CD4-positive, alpha-beta T cell (primary cell): Measurements from ENCODE around the gene IZUMO2. TPM values are rescaled to one million over a fixed set of nuclear protein-coding genes. Genes with fewer than 3 reads are reported as not detected.
A peak's percentile ranks its signal among the peaks of the same experiment; 100 is the strongest.
"Not testable (repeated sequence)": the region's sequence is repeated elsewhere in the genome, so short reads cannot be mapped to it uniquely, and the experiment has no call there.

Source experiments
- ATAC-seq: fragments of 200-7000 bp; cut with Tn5 transposase; one replicate; pipeline ENCODE4 v1.10.0; 2022; ENCODE audit warnings: mild to moderate bottlenecking; ENCODE audit not compliant: poor library complexity
- CTCF ChIA-PET: fragments of 350-600 bp; sonication (Branson Sonifier 250); formaldehyde crosslinking; loops from one replicate; lab custom pipeline; 2021; ENCODE audit warnings: antibody characterized with exemption, inconsistent platforms; lab: Charles Lee
- POLR2A ChIA-PET: fragments of 350-600 bp; sonication (Branson Sonifier 250); formaldehyde crosslinking; loops from one replicate; lab custom pipeline; 2021; ENCODE audit warnings: antibody characterized with exemption, inconsistent platforms; lab: Charles Lee
- DNase-seq, 14 experiments: peaks; one replicate each; pipeline ENCODE4 v3.0.0-alpha.2; 2013 to 2020; ENCODE audit warnings: mixed read lengths in 2 of 14
- H3K27ac ChIP-seq, 2 donors: one replicate each; pipeline versions ENCODE4 v1.5.1 to v1.7.0; 2013; ENCODE audit warnings: low read length in 2 of 2, low read depth in 1 of 2, mild to moderate bottlenecking in 1 of 2
- H3K27me3 ChIP-seq, 2 experiments: 1 replicate in 1 of 2; 2 replicates in 1 of 2; pipeline versions ENCODE4 v1.6.1 to v1.7.0; 2013; ENCODE audit warnings: low read length in 2 of 2, control low read depth in 1 of 2, mild to moderate bottlenecking in 1 of 2, moderate library complexity in 1 of 2; ENCODE audit not compliant: insufficient read depth in 2 of 2, control insufficient read depth in 1 of 2
- H3K36me3 ChIP-seq: one replicate; pipeline ENCODE4 v1.6.1; 2013; ENCODE audit warnings: low read length, control low read depth; ENCODE audit not compliant: insufficient read depth
- H3K4me1 ChIP-seq: one replicate; pipeline ENCODE4 v1.6.1; 2013; ENCODE audit warnings: low read length, control low read depth; ENCODE audit not compliant: insufficient read depth
- H3K4me3 ChIP-seq: one replicate; pipeline ENCODE4 v1.5.1; 2013; ENCODE audit warnings: mild to moderate bottlenecking, low read length, moderate library complexity
- H3K9me3 ChIP-seq, 2 experiments: 1 replicate in 1 of 2; 2 replicates in 1 of 2; pipeline versions ENCODE4 v1.6.1 to v1.7.0; 2013; ENCODE audit warnings: low read length in 2 of 2, mild to moderate bottlenecking in 2 of 2, control low read depth in 1 of 2, moderate library complexity in 1 of 2; ENCODE audit not compliant: control insufficient read depth in 1 of 2, insufficient read depth in 1 of 2
- H3K27ac Mint-ChIP-seq: one replicate; pipeline ENCODE4 v1.8.0; 2020; ENCODE audit warnings: mixed read lengths
- H3K27me3 Mint-ChIP-seq: one replicate; pipeline ENCODE4 v1.8.0; 2021; ENCODE audit warnings: mixed read lengths
- H3K36me3 Mint-ChIP-seq: one replicate; pipeline ENCODE4 v1.8.0; 2021; ENCODE audit warnings: low read depth, mixed read lengths
- H3K4me1 Mint-ChIP-seq: one replicate; pipeline ENCODE4 v1.8.0; 2021; ENCODE audit warnings: low read depth, mixed read lengths
- H3K4me3 Mint-ChIP-seq: one replicate; pipeline ENCODE4 v1.8.0; 2020; ENCODE audit warnings: mild to moderate bottlenecking, mixed read lengths
- H3K9me3 Mint-ChIP-seq: one replicate; pipeline ENCODE4 v1.8.0; 2020; ENCODE audit warnings: mixed read lengths
- intact Hi-C, 2 experiments: fragments of 100-400 bp; cut with DNase I in 1 of 2; cut with micrococcal nuclease in 1 of 2; formaldehyde crosslinking; loops; one replicate each; pipeline versions ENCODE4 v1.15.1 to v1.9.0; 2023 to 2025; cut with DNase I, micrococcal nuclease
- total RNA-seq, 174 experiments: library from RNA in 2 of 174; stranded (reverse) in 2 of 174; gene quantifications; one replicate each; pipeline ENCODE4 v1.2.3 and lab custom pipeline; 2021 to 2026

The IZUMO2 gene
- total RNA-seq, 2 experiments from 2014 or later, result not detected

DNA sequence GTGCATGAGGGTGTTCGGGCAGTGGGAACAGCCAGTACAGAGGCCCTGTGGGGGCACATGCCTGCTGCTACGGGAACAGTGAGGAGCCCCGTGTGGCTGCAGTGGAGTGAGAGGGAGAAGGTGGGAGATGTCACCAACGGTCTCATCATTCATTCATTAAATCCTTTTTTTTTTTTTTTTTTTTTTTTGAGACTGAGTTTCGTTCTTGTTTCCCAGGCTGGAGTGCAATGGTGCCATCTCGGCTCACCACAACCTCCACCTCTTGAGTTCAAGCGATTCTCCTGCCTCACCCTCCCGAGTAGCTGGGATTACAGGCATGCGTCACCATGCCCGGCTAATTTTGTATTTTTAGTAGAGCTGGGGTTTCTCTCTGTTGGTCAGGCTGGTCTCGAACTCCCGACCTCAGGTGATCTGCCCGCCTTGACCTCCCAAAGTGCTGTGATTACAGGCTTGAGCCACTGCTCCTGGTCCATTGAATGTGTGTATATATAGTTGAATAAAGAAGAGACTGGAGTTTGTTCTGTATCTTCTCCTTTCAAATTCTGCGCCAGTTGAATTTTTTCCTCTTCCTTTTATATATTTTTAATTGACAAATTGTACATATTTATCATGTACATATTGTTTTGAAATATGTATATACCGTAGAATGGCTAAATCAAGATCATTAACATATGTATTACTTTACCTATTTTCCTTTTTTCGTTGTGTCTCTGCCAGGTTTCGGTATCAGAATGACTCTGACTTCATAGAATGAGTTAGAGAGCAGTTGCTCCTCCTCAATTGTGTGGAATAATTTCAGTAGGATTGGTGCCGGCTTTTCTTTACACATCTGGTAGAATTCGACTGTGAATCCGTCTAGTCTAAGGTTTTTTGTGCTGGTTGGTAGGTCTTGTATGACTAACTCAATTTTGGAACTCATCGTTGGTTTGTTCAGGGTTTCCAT, 28.0 kb downstream of the IZUMO2 start:
- H3K36me3 ChIP-seq, H3K4me1 Mint-ChIP-seq, ATAC-seq, H3K27ac Mint-ChIP-seq, intact Hi-C loops, H3K27me3 Mint-ChIP-seq, H3K4me1 ChIP-seq, H3K4me3 ChIP-seq, H3K4me3 Mint-ChIP-seq, H3K36me3 Mint-ChIP-seq, H3K27ac ChIP-seq, H3K9me3 Mint-ChIP-seq, H3K9me3 ChIP-seq: not testable (repeated sequence)
- peak in 1 of 14 experiments; percentile 20 for DNase-seq
- H3K27me3 ChIP-seq, result peaks cover 13 to 17% of the 10 kb centered on the region in 2 experiments
- ChIA-PET POLR2A (interaction anchor here (1.1 kb wide), 1 partner anchor 13 kb away, joined by 3 read pairs; no protein-coding TSS in a partner anchor), CTCF (interaction anchor here (0.8 to 1.4 kb wide), 2 partner anchors 13 to 110 kb away, joined by 4 read pairs; partner anchors contain the start of gene VRK3)

DNA sequence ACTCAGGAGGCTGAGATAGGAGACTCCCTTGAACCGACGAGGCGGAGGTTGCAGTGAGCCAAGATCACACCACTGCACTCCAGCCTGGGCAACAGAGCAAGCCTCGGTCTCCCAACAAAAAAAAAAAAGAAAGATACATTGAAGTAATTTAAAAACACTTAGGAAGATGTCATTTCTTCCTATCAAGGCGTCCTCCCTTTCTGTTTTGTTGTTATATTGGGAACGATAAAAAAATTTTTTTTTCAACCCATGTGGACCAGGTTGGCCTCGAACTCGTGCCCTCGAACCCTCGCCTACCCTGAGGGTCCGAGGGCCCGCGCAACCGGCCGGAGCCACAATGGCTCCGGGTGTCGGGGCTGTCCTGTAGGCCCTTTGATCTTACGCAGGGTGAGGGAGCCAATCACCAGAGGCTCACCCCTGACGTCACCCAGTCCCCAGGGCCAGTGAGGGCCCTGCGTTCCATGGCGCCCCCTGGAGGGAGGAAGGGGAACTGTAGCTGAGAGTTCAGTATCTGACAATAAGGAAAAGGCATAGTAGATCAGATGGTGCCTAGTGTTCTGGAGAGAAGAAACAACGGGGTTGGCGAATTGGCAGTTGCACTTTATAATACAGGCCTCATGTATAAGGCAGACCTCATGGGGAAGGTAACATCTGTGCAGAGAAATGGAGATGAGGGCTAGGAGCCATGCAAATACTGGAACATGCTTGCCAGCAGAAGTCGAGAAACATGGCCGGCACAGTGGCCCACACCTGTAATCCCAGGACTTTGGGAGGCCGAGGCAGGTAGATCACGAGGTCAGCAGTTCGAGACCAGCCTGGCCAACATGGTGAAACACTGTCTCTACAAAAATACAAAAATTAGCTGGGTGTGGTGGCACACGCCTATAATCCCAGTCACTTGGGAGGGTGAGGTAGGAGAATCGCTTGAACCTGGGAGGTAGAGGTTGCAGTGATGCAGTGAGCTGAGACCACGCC, 29.3 kb downstream of the IZUMO2 start:
- H3K36me3 ChIP-seq, H3K4me1 Mint-ChIP-seq, H3K4me1 ChIP-seq, H3K36me3 Mint-ChIP-seq, H3K27ac Mint-ChIP-seq, H3K27me3 Mint-ChIP-seq, H3K9me3 ChIP-seq, H3K4me3 ChIP-seq, H3K9me3 Mint-ChIP-seq, POLR2A ChIA-PET, DNase-seq, H3K4me3 Mint-ChIP-seq, H3K27ac ChIP-seq, CTCF ChIA-PET, intact Hi-C loops, ATAC-seq: not testable (repeated sequence)
- H3K27me3 ChIP-seq, result peaks cover 13 to 17% of the 10 kb centered on the region in 2 experiments

DNA sequence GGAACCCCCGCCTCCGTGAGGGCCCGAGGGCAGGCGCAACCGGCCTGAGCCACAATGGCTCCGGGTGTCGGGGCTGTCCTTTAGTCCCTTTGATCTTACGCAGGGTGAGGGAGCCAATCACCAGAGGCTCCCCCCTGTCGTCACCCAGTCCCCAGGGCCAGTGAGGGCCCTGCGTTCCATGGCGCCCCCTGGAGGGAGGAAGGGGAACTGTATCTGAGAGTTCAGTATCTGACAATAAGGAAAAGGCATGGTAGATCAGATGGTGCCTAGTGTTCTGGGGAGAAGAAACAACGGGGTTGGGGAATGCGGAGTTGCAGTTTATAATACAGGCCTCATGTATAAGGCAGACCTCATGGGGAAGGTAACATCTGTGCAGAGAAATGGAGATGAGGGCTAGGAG, 59.1 kb downstream of the IZUMO2 start:
- H3K4me3 ChIP-seq, H3K4me3 Mint-ChIP-seq, H3K27me3 Mint-ChIP-seq, intact Hi-C loops, H3K9me3 ChIP-seq, CTCF ChIA-PET, H3K36me3 ChIP-seq, DNase-seq, H3K9me3 Mint-ChIP-seq, H3K27ac ChIP-seq, H3K4me1 ChIP-seq, POLR2A ChIA-PET, ATAC-seq, H3K27me3 ChIP-seq, H3K27ac Mint-ChIP-seq, H3K4me1 Mint-ChIP-seq, H3K36me3 Mint-ChIP-seq: not testable (repeated sequence)

DNA sequence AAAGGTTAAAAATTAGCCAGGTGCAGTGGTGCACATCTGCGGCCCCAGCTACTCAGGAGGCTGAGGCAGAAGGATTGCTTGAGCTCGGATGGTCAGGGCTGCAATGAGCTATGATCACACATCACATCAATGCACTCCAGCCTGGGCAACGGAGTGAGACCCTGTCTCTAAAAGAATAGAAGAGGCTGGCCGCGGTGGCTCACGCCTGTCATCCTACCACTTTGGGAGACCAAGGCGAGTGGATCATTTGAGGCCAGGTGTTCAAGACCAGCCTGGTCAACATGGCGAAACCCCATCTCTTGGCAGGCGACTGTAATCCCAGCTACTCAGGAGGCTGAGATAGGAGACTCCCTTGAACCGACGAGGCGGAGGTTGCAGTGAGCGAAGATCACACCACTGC, 59.7 kb downstream of the IZUMO2 start:
- H3K36me3 Mint-ChIP-seq, H3K4me3 Mint-ChIP-seq, H3K27me3 ChIP-seq, ATAC-seq, H3K9me3 Mint-ChIP-seq, POLR2A ChIA-PET, H3K4me1 ChIP-seq, H3K4me1 Mint-ChIP-seq, intact Hi-C loops, DNase-seq, H3K9me3 ChIP-seq, H3K36me3 ChIP-seq, H3K27me3 Mint-ChIP-seq, H3K27ac Mint-ChIP-seq, H3K4me3 ChIP-seq, H3K27ac ChIP-seq, CTCF ChIA-PET: not testable (repeated sequence)

Other genes with a start within 250 kb of the IZUMO2 start
- gene ATF5, start 234.1 kb downstream of the IZUMO2 start, total RNA-seq, result 10 to 100 TPM; 16.3 to 19.1 TPM
- gene NUP62, start 233.8 kb downstream of the IZUMO2 start, total RNA-seq, result 10 to 100 TPM; 19.2 to 21.7 TPM
- gene SIGLEC11, start 202.1 kb downstream of the IZUMO2 start, total RNA-seq, result under 1 TPM in 1 of 2 experiments, not detected in 1; 0.08 TPM
- 10 to 100 TPM; 65.1 to 65.4 TPM for gene VRK3, start 137.9 kb downstream of the IZUMO2 start, total RNA-seq
- gene ZNF473, start 137.3 kb downstream of the IZUMO2 start, total RNA-seq, result 1 to 10 TPM; 2.6 to 2.8 TPM
- gene MYH14, start 40.3 kb upstream of the IZUMO2 start, total RNA-seq, result not detected
- 1 to 10 TPM; 1.6 to 2.0 TPM for gene KCNC3, start 166.1 kb upstream of the IZUMO2 start, total RNA-seq
- under 1 TPM; 0.61 to 0.91 TPM for gene NAPSA, start 202.4 kb upstream of the IZUMO2 start, total RNA-seq
- 100 to 1,000 TPM; 261 to 265 TPM for gene NR1H2, start 213.2 kb upstream of the IZUMO2 start, total RNA-seq
- gene POLD1, start 221.1 kb upstream of the IZUMO2 start, total RNA-seq, result 10 to 100 TPM; 22.1 to 24.2 TPM